ENCODE results near the gene DOCK1.

DNA sequence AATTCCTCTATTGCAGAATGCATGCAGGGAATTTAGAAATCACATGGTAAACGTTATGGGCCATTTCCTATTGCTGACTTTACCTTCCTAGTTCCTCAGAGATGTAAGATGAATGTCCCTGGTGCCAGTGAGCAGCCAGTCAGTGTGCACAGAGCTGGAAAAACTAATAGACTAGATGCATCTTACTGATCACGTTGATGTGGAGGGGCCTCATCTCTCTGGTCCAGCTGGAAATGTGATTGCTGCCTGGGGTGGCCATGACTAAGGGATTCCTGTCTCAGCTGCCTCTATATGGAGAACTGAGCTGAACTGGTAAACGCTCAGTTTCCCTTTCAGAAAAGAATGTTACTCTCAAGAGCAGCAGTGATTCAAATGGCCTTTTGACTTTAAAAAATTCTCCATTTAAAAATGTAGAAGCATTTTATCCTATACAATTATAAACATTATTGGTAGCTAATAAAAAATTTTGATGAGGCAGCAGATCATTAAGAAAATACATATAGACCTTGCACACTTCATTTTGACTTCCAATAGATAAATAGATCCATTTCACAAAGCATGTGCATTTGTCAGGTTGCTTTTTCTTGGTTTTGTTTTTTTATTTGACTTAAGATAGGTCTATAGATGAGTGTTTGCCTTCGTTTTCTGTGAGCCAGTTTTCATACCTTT lies 371.7 kb downstream of the DOCK1 start:
- TF ChIP-seq, protein P1, sequence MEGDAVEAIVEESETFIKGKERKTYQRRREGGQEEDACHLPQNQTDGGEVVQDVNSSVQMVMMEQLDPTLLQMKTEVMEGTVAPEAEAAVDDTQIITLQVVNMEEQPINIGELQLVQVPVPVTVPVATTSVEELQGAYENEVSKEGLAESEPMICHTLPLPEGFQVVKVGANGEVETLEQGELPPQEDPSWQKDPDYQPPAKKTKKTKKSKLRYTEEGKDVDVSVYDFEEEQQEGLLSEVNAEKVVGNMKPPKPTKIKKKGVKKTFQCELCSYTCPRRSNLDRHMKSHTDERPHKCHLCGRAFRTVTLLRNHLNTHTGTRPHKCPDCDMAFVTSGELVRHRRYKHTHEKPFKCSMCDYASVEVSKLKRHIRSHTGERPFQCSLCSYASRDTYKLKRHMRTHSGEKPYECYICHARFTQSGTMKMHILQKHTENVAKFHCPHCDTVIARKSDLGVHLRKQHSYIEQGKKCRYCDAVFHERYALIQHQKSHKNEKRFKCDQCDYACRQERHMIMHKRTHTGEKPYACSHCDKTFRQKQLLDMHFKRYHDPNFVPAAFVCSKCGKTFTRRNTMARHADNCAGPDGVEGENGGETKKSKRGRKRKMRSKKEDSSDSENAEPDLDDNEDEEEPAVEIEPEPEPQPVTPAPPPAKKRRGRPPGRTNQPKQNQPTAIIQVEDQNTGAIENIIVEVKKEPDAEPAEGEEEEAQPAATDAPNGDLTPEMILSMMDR (IDR thresholded peaks at IDR 0.05), result no peak
- TF ChIP-seq POLR2AphosphoS5 (IDR thresholded peaks at IDR 0.05) (no peak), EP300 (IDR thresholded peaks at IDR 0.05) (no peak)
